ENCODE data around the gene RTN1.

Gene RTN1

DNA sequence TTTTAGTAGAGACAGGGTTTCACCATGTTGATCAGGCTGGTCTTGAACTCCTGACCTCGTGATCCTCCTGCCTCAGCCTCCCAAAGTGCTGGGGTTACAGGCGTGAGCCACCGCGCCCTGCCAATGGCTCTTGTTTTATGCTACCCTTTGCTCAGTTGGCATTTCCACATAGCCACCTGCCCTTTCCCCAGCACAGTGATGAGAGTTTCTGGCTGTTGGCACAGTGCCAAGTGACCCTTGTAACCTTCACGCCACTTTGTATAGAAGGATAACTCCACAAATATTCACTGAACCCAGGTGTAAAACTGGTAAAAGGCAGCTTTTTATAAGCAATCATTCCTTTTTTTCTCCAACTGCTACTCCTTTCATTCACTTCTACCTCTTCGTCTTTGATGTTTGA, 275.5 kb downstream of the RTN1 start:
- Histone ChIP-seq H3K4me2 (ENCODE audit: low read depth, low read length, poor library complexity, severe bottlenecking) (no peak overlapping the region), H3K9ac (ENCODE audit: low read depth, low read length, poor library complexity, severe bottlenecking) (no peak overlapping the region), H3K9me2 (replicated peaks; ENCODE audit: low read depth, low read length) (no peaks in the 10 kb centered on the region), H3K79me2 (ENCODE audit: insufficient read depth, low read length) (no peaks in the 10 kb centered on the region), H2AFZ (ENCODE audit: low read length) (no peak overlapping the region), H3F3A (ENCODE audit: low read depth) (no peaks in the 10 kb centered on the region), H4K20me1 (ENCODE audit: insufficient read depth, low read length, poor library complexity, severe bottlenecking) (no peaks in the 10 kb centered on the region), H3K9me3 (ENCODE audit: insufficient read depth, low read depth, low read length) (no peaks in the 10 kb centered on the region), H3K4me1 (ENCODE audit: insufficient read depth, low read length, poor library complexity, severe bottlenecking) (no peaks in the 10 kb centered on the region), H3K4me3 (ENCODE audit: low read length, poor library complexity, severe bottlenecking) (no peak overlapping the region), H3K27me3 (ENCODE audit: insufficient read depth, low read length, poor library complexity, severe bottlenecking) (no peaks in the 10 kb centered on the region), H3K36me3 (ENCODE audit: insufficient read depth, low read length) (no peaks in the 10 kb centered on the region)
- TF ChIP-seq EZH2phosphoT487 (IDR thresholded peaks at IDR 0.05; ENCODE audit: borderline replicate concordance) = no peak
- TF ChIP-seq, protein P1, sequence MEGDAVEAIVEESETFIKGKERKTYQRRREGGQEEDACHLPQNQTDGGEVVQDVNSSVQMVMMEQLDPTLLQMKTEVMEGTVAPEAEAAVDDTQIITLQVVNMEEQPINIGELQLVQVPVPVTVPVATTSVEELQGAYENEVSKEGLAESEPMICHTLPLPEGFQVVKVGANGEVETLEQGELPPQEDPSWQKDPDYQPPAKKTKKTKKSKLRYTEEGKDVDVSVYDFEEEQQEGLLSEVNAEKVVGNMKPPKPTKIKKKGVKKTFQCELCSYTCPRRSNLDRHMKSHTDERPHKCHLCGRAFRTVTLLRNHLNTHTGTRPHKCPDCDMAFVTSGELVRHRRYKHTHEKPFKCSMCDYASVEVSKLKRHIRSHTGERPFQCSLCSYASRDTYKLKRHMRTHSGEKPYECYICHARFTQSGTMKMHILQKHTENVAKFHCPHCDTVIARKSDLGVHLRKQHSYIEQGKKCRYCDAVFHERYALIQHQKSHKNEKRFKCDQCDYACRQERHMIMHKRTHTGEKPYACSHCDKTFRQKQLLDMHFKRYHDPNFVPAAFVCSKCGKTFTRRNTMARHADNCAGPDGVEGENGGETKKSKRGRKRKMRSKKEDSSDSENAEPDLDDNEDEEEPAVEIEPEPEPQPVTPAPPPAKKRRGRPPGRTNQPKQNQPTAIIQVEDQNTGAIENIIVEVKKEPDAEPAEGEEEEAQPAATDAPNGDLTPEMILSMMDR (conservative IDR thresholded peaks at IDR 0.05; ENCODE audit: low read length) = no peak

GRCh38 chr14:59591641-59592370, 278.8 kb downstream of the RTN1 start:
- Histone ChIP-seq H3F3A (ENCODE audit: low read depth) (no peaks in the 10 kb centered on the region), H3K4me3 (ENCODE audit: low read length, poor library complexity, severe bottlenecking) (no peak overlapping the region), H4K20me1 (ENCODE audit: insufficient read depth, low read length, poor library complexity, severe bottlenecking) (no peaks in the 10 kb centered on the region), H3K4me1 (ENCODE audit: insufficient read depth, low read length, poor library complexity, severe bottlenecking) (no peaks in the 10 kb centered on the region), H3K4me2 (ENCODE audit: low read depth, low read length, poor library complexity, severe bottlenecking) (no peak overlapping the region), H3K9me2 (replicated peaks; ENCODE audit: low read depth, low read length) (no peaks in the 10 kb centered on the region), H3K9me3 (ENCODE audit: insufficient read depth, low read depth, low read length) (no peaks in the 10 kb centered on the region), H3K36me3 (ENCODE audit: insufficient read depth, low read length) (no peaks in the 10 kb centered on the region), H3K27me3 (ENCODE audit: insufficient read depth, low read length, poor library complexity, severe bottlenecking) (no peaks in the 10 kb centered on the region), H3K79me2 (ENCODE audit: insufficient read depth, low read length) (no peaks in the 10 kb centered on the region), H3K9ac (ENCODE audit: low read depth, low read length, poor library complexity, severe bottlenecking) (no peak overlapping the region), H2AFZ (ENCODE audit: low read length) (no peak overlapping the region)
- TF ChIP-seq EZH2phosphoT487 (IDR thresholded peaks at IDR 0.05; ENCODE audit: borderline replicate concordance) = no peak
- TF ChIP-seq, protein P1 (conservative IDR thresholded peaks at IDR 0.05; ENCODE audit: low read length) = no peak

DNA sequence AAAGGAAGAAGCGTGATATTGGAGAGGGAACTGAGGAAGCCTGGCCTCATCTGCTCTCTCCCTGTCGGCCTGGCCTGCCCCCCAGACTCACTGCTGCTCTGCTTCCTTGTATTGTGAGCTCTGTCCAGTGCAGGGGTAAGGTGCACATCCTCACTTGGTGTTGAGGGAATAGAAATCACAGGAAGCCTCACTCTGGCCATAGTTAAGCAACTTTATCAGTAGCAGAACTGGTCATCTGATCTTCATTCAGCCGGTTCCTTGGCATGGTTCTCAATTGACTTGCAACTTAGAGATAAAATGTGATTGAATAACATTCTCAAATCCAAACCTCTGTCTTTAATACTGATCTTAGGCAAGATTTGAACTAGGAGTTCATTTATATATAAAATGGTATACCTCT, 282.5 kb downstream of the RTN1 start:
- H3K4me2 ChIP-seq (ENCODE audit: low read depth, low read length, poor library complexity, severe bottlenecking) = no peak overlapping the region
- H2AFZ ChIP-seq (ENCODE audit: low read length) = no peak overlapping the region
- H3K4me1 ChIP-seq (ENCODE audit: insufficient read depth, low read length, poor library complexity, severe bottlenecking) = no peaks in the 10 kb centered on the region
- TF ChIP-seq, protein P1 (conservative IDR thresholded peaks at IDR 0.05; ENCODE audit: low read length) = no peak
- TF ChIP-seq EZH2phosphoT487 (IDR thresholded peaks at IDR 0.05; ENCODE audit: borderline replicate concordance) = no peak
- H3K9ac ChIP-seq (ENCODE audit: low read depth, low read length, poor library complexity, severe bottlenecking) = no peak overlapping the region
- no peaks in the 10 kb centered on the region for H3F3A ChIP-seq (ENCODE audit: low read depth)
- no peaks in the 10 kb centered on the region for H3K79me2 ChIP-seq (ENCODE audit: insufficient read depth, low read length)
- H3K9me3 ChIP-seq (ENCODE audit: insufficient read depth, low read depth, low read length) = no peaks in the 10 kb centered on the region
- H3K4me3 ChIP-seq (ENCODE audit: low read length, poor library complexity, severe bottlenecking) = no peak overlapping the region
- no peaks in the 10 kb centered on the region for H3K36me3 ChIP-seq (ENCODE audit: insufficient read depth, low read length)
- H4K20me1 ChIP-seq (ENCODE audit: insufficient read depth, low read length, poor library complexity, severe bottlenecking) = no peaks in the 10 kb centered on the region
- no peaks in the 10 kb centered on the region for H3K27me3 ChIP-seq (ENCODE audit: insufficient read depth, low read length, poor library complexity, severe bottlenecking)
- H3K9me2 ChIP-seq (replicated peaks; ENCODE audit: low read depth, low read length) = no peaks in the 10 kb centered on the region

Measured in Loucy (cell line).